Left lung (tissue), 10 donors: ENCODE measurements around the gene SPATA13. TPM values are rescaled to one million over a fixed set of nuclear protein-coding genes. Genes with fewer than 3 reads are reported as not detected.
A peak's percentile ranks its signal among the peaks of the same experiment; 100 is the strongest.
"Not testable (repeated sequence)": the region's sequence is repeated elsewhere in the genome, so short reads cannot be mapped to it uniquely, and the experiment has no call there.

Source experiments
- ATAC-seq: fragments of 200-7000 bp; cut with Tn5 transposase; one replicate; pipeline ENCODE4 v1.9.1; 2020; ENCODE audit warnings: moderate library complexity
- DNase-seq, 4 donors: peaks; one replicate each; pipeline ENCODE4 v3.0.0-alpha.2; 2013 to 2020
- H3K27ac ChIP-seq, 2 donors: fragments of 200-600 bp; sonication (generic) in 1 of 2; one replicate each; pipeline versions ENCODE4 v1.5.0 to v1.8.0; 2020 to 2021
- H3K27me3 ChIP-seq, 2 donors: fragments of 200-600 bp; sonication (generic) in 1 of 2; one replicate each; pipeline versions ENCODE4 v1.5.0 to v1.8.0; 2020 to 2021
- H3K36me3 ChIP-seq, 2 donors: fragments of 200-600 bp; sonication (generic) in 1 of 2; one replicate each; pipeline versions ENCODE4 v1.5.0 to v1.8.0; 2020 to 2021
- H3K4me1 ChIP-seq, 2 donors: fragments of 200-600 bp; one replicate each; pipeline ENCODE4 v1.8.0; 2021
- H3K4me3 ChIP-seq, 2 donors: fragments of 200-600 bp; sonication (generic) in 1 of 2; one replicate each; pipeline versions ENCODE4 v1.5.0 to v1.8.0; 2020 to 2021; ENCODE audit warnings: mild to moderate bottlenecking in 1 of 2
- H3K9me3 ChIP-seq, 2 donors: fragments of 200-600 bp; sonication (generic) in 1 of 2; one replicate each; pipeline versions ENCODE4 v1.5.0 to v1.8.0; 2020 to 2021
- CTCF ChIP-seq, 2 donors: fragments of 200-600 bp; sonication (generic) in 1 of 2; IDR thresholded peaks; one replicate each; pipeline versions ENCODE4 v1.5.0 to v1.8.0; 2021; ENCODE audit warnings: antibody characterized with exemption in 2 of 2
- intact Hi-C, 2 donors: fragments of 100-400 bp; cut with DNase I; formaldehyde crosslinking; loops; one replicate each; pipeline versions ENCODE4 v1.11.2 to v1.14.2; 2022
- polyA plus RNA-seq, 6 donors: library from polyadenylated mRNA; unstranded; fragments of 120-200 nt; gene quantifications; one replicate each; pipeline ENCODE4 v1.2.1, GENCODE V29; 2013; ENCODE audit not compliant: insufficient read length in 6 of 6
- total RNA-seq, 2 donors: library from RNA; stranded (reverse); fragmentation: NEBNext Ultra II Directional; extraction: Animal tissue kit (Norgen Biotek cat#: 25700); gene quantifications; one replicate each; pipeline ENCODE4 v1.2.1, GENCODE V29; 2021
- donor health status: DM: no; HTN: yes; CAD: no.
- donor health status: DM: no; HTN: no; CAD: no.

Gene SPATA13
- total and polyA plus RNA-seq, 8 donors, result 11.4 to 31.4 (median 14.7) TPM

GRCh38 chr13:24322470-24322869 lies 161.9 kb downstream of the SPATA13 start:
- H3K9me3 ChIP-seq, H3K27ac ChIP-seq, H3K36me3 ChIP-seq, intact Hi-C loops, DNase-seq, H3K4me1 ChIP-seq, H3K4me3 ChIP-seq: not testable (repeated sequence)
- ATAC-seq, result peak; percentile 52
- peaks cover 0 to 14% of the 10 kb centered on the region in 2 donors for H3K27me3 ChIP-seq

GRCh38 chr13:24323036-24323738 lies 162.7 kb downstream of the SPATA13 start:
- H3K36me3 ChIP-seq, result no peaks in the 10 kb centered on the region
- no peak for TF ChIP-seq CTCF (IDR thresholded peaks at IDR 0.05)
- H3K27ac ChIP-seq, result no peak overlapping the region
- peaks cover 0 to 21% of the 10 kb centered on the region in 2 donors for H3K27me3 ChIP-seq
- DNase-seq (no peak), ATAC-seq (no peak)
- H3K4me1 ChIP-seq, result no peaks in the 10 kb centered on the region
- no peaks in the 10 kb centered on the region for H3K9me3 ChIP-seq
- intact Hi-C loops, result no loop called here
- no peak overlapping the region for H3K4me3 ChIP-seq

GRCh38 chr13:24323739-24324075 lies 163.2 kb downstream of the SPATA13 start:
- H3K36me3 ChIP-seq, result no peaks in the 10 kb centered on the region
- peaks cover 0 to 26% of the 10 kb centered on the region in 2 donors for H3K27me3 ChIP-seq
- intact Hi-C loops, result no loop called here
- DNase-seq, result no peak
- H3K27ac ChIP-seq, result no peak overlapping the region
- H3K9me3 ChIP-seq, result no peaks in the 10 kb centered on the region
- no peak overlapping the region for H3K4me3 ChIP-seq
- no peak for TF ChIP-seq CTCF (IDR thresholded peaks at IDR 0.05)
- ATAC-seq, result no peak
- H3K4me1 ChIP-seq, result no peaks in the 10 kb centered on the region

GRCh38 chr13:24327598-24327997 lies 167.1 kb downstream of the SPATA13 start:
- H3K36me3 ChIP-seq, H3K4me1 ChIP-seq, H3K4me3 ChIP-seq, H3K27ac ChIP-seq, DNase-seq, ATAC-seq, intact Hi-C loops, H3K9me3 ChIP-seq: not testable (repeated sequence)
- peaks cover 0 to 33% of the 10 kb centered on the region in 2 donors for H3K27me3 ChIP-seq

- Histone ChIP-seq H3K27me3 (peaks cover 0 to 33% of the 10 kb centered on the region in 2 donors), H3K36me3 (no peaks in the 10 kb centered on the region), H3K4me3 (no peak overlapping the region), H3K27ac (no peak overlapping the region), H3K4me1 (no peaks in the 10 kb centered on the region), H3K9me3 (no peaks in the 10 kb centered on the region)
- intact Hi-C loops, result no loop called here
- TF ChIP-seq CTCF (IDR thresholded peaks at IDR 0.05), result no peak
- DNase-seq (no peak), ATAC-seq (peak; percentile 46)
These were observed 167.6 kb downstream of the SPATA13 start for GRCh38 chr13:24328145-24328544.

GRCh38 chr13:24338721-24339120 lies 178.2 kb downstream of the SPATA13 start:
- TF ChIP-seq CTCF (IDR thresholded peaks at IDR 0.05), result no peak
- Histone ChIP-seq H3K9me3 (peaks cover 0 to 6% of the 10 kb centered on the region in 2 donors), H3K27me3 (peaks cover 0 to 15% of the 10 kb centered on the region in 2 donors), H3K4me1 (no peaks in the 10 kb centered on the region), H3K36me3 (no peaks in the 10 kb centered on the region), H3K27ac (no peak overlapping the region), H3K4me3 (no peak overlapping the region)
- intact Hi-C loops, result no loop called here
- DNase-seq, result no peak
- no peak for ATAC-seq
